GM15510 (cell line): ENCODE data around the gene MICU1.

Experiments
- POLR2A ChIP-seq: IDR thresholded peaks from 3 replicates; pipeline ENCODE4 v1.6.1; 2011; ENCODE audit warnings: borderline replicate concordance; ENCODE audit not compliant: insufficient read length; ENCODE audit errors: extremely low read depth

Gene MICU1

DNA sequence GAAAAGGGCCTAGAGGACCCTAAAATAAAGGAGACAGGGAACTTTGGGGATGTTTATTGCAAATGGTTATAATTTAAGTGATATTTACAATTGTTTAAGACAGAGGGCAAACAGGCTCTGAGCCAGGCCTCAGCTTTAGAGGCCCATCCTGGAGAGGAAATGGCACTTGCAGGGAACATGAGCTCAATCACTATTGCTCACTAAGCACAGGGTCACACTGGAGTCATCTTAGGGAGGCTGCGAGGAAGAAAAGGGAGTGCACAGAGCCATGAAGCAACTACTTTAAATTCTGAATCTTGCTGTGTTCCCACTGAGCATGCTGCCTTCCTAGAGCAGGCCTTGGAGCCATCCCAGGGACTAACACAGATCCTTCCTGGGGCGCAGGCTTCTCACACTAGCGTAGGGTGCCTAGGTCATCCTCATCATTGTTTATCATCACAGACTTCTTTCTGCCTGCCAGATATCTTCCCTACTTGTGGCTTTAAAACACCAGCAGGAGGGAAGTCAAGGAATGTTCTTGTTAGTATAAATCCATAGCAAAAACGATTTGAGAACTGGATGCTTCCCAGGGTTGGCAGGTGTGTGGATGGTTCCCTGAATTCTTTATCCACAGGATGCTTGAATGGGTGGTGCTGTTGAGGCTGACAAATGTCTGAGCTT lies 258.4 kb downstream of the MICU1 start:
- TF ChIP-seq POLR2A: no peak

- no peak for TF ChIP-seq POLR2A
Measured at GRCh38 chr10:72365106-72365895, 260.6 kb downstream of the MICU1 start.

- peak; percentile 50 for TF ChIP-seq POLR2A
Measured at GRCh38 chr10:72364239-72364777, 261.6 kb downstream of the MICU1 start.

DNA sequence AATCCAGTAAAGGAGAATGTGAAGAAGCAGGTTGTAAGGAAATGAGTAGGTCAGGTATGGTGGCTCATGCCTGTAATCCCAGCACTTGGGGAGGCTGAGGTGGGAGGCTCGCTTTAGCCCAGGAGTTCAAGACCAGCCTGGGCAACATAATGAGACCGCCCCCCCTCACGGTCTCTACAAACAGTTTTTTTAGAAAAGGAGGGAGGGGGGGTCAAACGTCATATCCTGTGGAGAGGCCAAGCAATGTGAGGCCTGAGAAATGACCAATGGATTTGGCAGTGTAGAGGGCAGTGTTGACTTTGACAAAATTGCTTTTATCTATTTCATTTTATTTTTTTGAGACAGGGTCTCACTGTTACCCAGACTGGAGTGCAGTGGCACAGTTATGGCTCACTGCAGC lies 268.9 kb downstream of the MICU1 start:
- no peak for TF ChIP-seq POLR2A

GRCh38 chr10:72356115-72356514 lies 269.8 kb downstream of the MICU1 start:
- TF ChIP-seq POLR2A: no peak

DNA sequence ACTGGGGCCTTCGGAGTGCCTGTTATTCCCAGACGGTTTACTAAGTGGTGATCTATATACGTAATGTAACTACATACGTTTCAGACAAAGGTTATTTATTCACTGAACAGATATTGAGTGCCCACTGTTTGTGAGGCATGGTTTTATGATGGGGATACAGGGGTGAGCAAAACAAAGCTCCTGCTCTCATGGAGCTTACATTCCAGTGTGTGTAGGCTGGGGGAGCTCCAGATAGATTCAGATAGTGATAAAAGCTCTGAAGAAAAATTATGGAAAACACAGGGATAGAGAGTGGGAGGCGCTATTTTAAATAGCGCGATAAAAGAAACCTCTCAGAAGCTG lies 270.7 kb downstream of the MICU1 start:
- no peak for TF ChIP-seq POLR2A

GRCh38 chr10:72354356-72355213 lies 271.3 kb downstream of the MICU1 start, which contains the start of gene DNAJB12:
Gene DNAJB12, minus strand, starts transcription at chr10:72354919. Its CDS starts 22 bp downstream, at chr10:72354897.
- TF ChIP-seq POLR2A: peak; percentile 71

GRCh38 chr10:72353965-72354355 lies 271.9 kb downstream of the MICU1 start:
- no peak for TF ChIP-seq POLR2A

DNA sequence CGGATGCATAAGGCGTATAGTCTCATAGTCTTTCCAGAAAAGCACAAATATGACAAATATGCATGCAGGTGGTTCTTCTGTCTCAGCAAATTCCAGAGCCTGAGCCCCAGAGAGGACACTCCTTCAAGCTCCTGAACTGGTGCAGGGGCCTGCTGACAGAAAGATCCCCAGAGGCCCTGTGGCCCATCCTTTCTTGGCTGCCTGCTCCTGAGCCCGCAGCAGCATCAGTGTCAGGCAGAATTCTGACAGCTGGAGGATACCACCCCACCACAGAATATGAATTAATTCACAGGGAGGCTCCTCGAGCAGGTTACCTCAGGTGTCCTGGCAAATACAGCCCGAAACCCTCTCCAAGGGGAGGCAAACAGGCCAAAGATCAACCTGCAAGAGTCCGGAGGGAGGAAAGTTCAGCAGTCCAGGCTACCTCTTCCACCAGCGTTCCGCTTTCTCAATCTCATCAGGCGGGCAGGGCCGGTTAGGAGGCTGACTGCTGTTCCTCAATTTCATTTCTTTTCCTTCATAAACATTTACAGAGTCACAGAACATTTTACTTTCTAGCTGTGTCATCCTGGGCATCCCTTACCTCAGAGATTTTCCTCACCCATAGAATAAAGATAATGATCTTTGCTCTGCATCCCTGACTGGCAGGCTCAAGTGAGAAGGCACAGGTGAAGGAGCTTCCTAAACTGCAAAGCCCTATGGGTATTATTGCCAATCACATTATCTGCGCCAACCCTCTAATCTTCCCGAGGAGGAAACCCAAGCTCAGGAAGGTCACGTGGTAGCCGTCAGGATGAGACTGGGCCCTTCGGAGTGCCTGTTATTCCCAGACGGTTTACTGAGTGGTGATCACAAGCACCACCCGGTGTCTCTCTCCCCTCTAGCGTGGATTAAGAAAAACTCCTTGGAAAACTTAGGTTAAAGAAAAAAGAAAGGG lies 272.6 kb downstream of the MICU1 start:
- no peak for TF ChIP-seq POLR2A

DNA sequence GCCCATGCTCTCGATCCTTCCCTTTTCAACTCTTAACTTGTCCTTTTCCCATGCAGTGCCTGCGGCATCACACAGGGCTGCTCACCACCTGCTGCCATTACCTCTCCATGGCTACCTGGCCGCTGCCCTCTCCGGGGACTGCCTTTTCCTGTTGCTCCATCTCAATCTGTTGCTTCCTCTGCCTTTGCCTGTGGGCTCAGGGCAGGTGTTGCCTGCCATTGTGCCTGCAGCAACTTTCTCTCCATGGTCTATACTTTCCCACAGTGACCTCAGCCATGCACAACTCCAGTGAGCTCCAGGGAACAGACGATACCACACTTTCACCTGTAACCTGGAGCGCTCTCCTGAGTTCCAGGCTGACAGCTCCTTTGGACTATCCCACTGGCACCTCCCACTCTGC lies 274.4 kb downstream of the MICU1 start:
- TF ChIP-seq POLR2A: no peak

GRCh38 chr10:72349438-72349837 lies 276.4 kb downstream of the MICU1 start:
- no peak for TF ChIP-seq POLR2A

DNA sequence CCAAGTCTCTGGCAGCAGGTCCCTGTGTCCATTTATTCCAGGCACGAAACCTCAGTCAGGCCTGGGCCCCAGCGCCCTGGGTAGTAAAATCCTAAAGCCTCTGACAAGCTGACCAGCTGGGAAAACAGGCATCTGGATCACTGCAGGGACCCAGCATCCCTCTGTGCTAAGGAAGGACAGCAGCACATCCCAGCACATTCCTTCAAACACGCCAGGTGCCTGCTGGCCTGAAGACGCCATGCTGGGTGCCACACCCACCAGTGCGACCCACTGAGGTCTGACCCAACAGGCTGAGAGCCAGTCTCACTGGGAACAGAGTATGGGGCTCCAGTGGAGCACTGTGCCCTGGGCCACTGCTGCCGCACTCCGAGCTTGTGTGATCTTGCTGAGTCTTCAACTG lies 277.6 kb downstream of the MICU1 start:
- no peak for TF ChIP-seq POLR2A

- no peak for TF ChIP-seq POLR2A
Measured at GRCh38 chr10:72344932-72345331, 280.9 kb downstream of the MICU1 start.

DNA sequence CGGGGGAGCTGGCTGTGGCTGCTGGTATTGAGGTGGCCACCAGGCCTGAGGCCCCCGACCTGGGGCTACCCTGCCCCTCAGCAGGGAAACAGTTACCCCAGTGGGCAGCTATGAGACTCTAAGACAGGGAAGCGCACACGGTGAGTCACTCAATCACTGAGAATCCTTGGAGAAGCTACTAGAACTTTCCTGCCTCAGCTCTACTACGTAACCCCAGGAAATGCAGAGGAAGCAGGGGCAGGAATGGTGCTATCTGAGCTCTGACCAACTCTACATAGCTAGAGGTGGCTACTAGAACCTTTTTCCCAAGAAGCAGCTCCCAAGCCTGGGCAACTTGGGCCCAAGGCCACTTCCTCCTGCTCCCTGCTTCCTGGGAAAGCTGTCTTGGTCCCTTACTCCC lies 283.0 kb downstream of the MICU1 start:
- no peak for TF ChIP-seq POLR2A
